Measurements from ENCODE around the gene GNG7.
"Not testable (repeated sequence)": the region's sequence is repeated elsewhere in the genome, so short reads cannot be mapped to it uniquely, and the experiment has no call there.

GNG7 gene

GRCh38 chr19:2548966-2549365 is 153.5 kb downstream of the GNG7 start:
- H3K9me3 ChIP-seq (ENCODE audit: insufficient read depth, low read length, severe bottlenecking): no peaks in the 10 kb centered on the region
- no peak overlapping the region for H3K27ac ChIP-seq (ENCODE audit: low read length)
- no peak for TF ChIP-seq EZH2 (IDR thresholded peaks at IDR 0.05; ENCODE audit: borderline replicate concordance, low read depth, low read length, severe bottlenecking)
- TF ChIP-seq, protein P1, sequence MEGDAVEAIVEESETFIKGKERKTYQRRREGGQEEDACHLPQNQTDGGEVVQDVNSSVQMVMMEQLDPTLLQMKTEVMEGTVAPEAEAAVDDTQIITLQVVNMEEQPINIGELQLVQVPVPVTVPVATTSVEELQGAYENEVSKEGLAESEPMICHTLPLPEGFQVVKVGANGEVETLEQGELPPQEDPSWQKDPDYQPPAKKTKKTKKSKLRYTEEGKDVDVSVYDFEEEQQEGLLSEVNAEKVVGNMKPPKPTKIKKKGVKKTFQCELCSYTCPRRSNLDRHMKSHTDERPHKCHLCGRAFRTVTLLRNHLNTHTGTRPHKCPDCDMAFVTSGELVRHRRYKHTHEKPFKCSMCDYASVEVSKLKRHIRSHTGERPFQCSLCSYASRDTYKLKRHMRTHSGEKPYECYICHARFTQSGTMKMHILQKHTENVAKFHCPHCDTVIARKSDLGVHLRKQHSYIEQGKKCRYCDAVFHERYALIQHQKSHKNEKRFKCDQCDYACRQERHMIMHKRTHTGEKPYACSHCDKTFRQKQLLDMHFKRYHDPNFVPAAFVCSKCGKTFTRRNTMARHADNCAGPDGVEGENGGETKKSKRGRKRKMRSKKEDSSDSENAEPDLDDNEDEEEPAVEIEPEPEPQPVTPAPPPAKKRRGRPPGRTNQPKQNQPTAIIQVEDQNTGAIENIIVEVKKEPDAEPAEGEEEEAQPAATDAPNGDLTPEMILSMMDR (IDR thresholded peaks at IDR 0.05; ENCODE audit: borderline replicate concordance, extremely low read depth, low read length, poor library complexity, severe bottlenecking): no peak
- no peaks in the 10 kb centered on the region for H3K79me2 ChIP-seq (ENCODE audit: insufficient read depth, low read length)
- H3K4me1 ChIP-seq (ENCODE audit: insufficient read depth, low read length): peaks cover 33% of the 10 kb centered on the region
- H3K27me3 ChIP-seq (ENCODE audit: insufficient read depth, low read length, poor library complexity): no peaks in the 10 kb centered on the region
- H2AFZ ChIP-seq (ENCODE audit: low read depth, low read length): no peak overlapping the region
- DNase-seq: no peak
- H3K9ac ChIP-seq (ENCODE audit: low read depth, low read length): no peak overlapping the region
- no peak overlapping the region for H3K4me2 ChIP-seq (ENCODE audit: insufficient read depth, low read length)
- no peaks in the 10 kb centered on the region for H4K20me1 ChIP-seq (ENCODE audit: insufficient read depth, low read length)
- H3K36me3 ChIP-seq (ENCODE audit: insufficient read depth, low read length): no peaks in the 10 kb centered on the region
- no peak overlapping the region for H3K4me3 ChIP-seq (ENCODE audit: low read depth in 1 of 2, low read length in 2 of 2)
- ATAC-seq (ENCODE audit: insufficient read depth, low read depth): no peak

DNA sequence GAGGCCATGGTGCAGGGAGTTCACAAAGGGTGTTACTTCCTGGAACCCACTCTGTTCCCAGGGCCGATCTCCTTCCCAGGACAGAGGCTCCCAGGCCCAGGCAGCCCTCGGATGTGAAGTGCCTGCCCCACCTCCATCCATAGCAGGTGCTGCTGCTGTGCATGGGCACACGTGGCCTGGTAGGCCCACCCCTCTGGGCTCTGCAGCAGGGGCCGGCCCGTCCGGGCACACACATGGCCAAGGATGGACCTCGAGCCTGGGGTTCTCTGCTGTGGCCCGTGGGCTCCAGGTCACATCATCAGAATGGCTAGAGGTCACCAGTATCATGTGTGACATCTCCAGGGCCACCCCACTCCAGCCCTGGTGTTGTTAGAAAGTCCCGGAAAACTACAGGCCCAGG is 154.8 kb downstream of the GNG7 start:
- H3K79me2 ChIP-seq (ENCODE audit: insufficient read depth, low read length): no peaks in the 10 kb centered on the region
- no peak overlapping the region for H3K27ac ChIP-seq (ENCODE audit: low read length)
- H2AFZ ChIP-seq (ENCODE audit: low read depth, low read length): no peak overlapping the region
- no peak overlapping the region for H3K4me2 ChIP-seq (ENCODE audit: insufficient read depth, low read length)
- no peaks in the 10 kb centered on the region for H3K9me3 ChIP-seq (ENCODE audit: insufficient read depth, low read length, severe bottlenecking)
- DNase-seq: no peak
- no peaks in the 10 kb centered on the region for H4K20me1 ChIP-seq (ENCODE audit: insufficient read depth, low read length)
- no peak overlapping the region for H3K4me3 ChIP-seq (ENCODE audit: low read depth in 1 of 2, low read length in 2 of 2)
- ATAC-seq (ENCODE audit: insufficient read depth, low read depth): no peak
- no peak overlapping the region for H3K9ac ChIP-seq (ENCODE audit: low read depth, low read length)
- H3K27me3 ChIP-seq (ENCODE audit: insufficient read depth, low read length, poor library complexity): no peaks in the 10 kb centered on the region
- no peaks in the 10 kb centered on the region for H3K36me3 ChIP-seq (ENCODE audit: insufficient read depth, low read length)
- peaks cover 30% of the 10 kb centered on the region for H3K4me1 ChIP-seq (ENCODE audit: insufficient read depth, low read length)
- TF ChIP-seq, protein P1 (IDR thresholded peaks at IDR 0.05; ENCODE audit: borderline replicate concordance, extremely low read depth, low read length, poor library complexity, severe bottlenecking): no peak
- TF ChIP-seq EZH2 (IDR thresholded peaks at IDR 0.05; ENCODE audit: borderline replicate concordance, low read depth, low read length, severe bottlenecking): no peak

- no peaks in the 10 kb centered on the region for H4K20me1 ChIP-seq (ENCODE audit: insufficient read depth, low read length)
- DNase-seq (no peak), ATAC-seq (ENCODE audit: insufficient read depth, low read depth) (no peak)
- no peak overlapping the region for H3K27ac ChIP-seq (ENCODE audit: low read length)
- TF ChIP-seq EZH2 (IDR thresholded peaks at IDR 0.05; ENCODE audit: borderline replicate concordance, low read depth, low read length, severe bottlenecking): no peak
- H3K4me3 ChIP-seq (ENCODE audit: low read depth in 1 of 2, low read length in 2 of 2): no peak overlapping the region
- no peak overlapping the region for H2AFZ ChIP-seq (ENCODE audit: low read depth, low read length)
- H3K79me2 ChIP-seq (ENCODE audit: insufficient read depth, low read length): no peaks in the 10 kb centered on the region
- H3K4me2 ChIP-seq (ENCODE audit: insufficient read depth, low read length): no peak overlapping the region
- H3K9ac ChIP-seq (ENCODE audit: low read depth, low read length): no peak overlapping the region
- peaks cover 24% of the 10 kb centered on the region for H3K4me1 ChIP-seq (ENCODE audit: insufficient read depth, low read length)
- H3K9me3 ChIP-seq (ENCODE audit: insufficient read depth, low read length, severe bottlenecking): no peaks in the 10 kb centered on the region
- H3K36me3 ChIP-seq (ENCODE audit: insufficient read depth, low read length): no peaks in the 10 kb centered on the region
- no peaks in the 10 kb centered on the region for H3K27me3 ChIP-seq (ENCODE audit: insufficient read depth, low read length, poor library complexity)
Measured at GRCh38 chr19:2547033-2547680, 155.3 kb downstream of the GNG7 start.

GRCh38 chr19:2546128-2547032 is 156.1 kb downstream of the GNG7 start:
- H4K20me1 ChIP-seq (ENCODE audit: insufficient read depth, low read length): no peaks in the 10 kb centered on the region
- no peak overlapping the region for H3K27ac ChIP-seq (ENCODE audit: low read length)
- no peak overlapping the region for H3K4me3 ChIP-seq (ENCODE audit: low read depth in 1 of 2, low read length in 2 of 2)
- H3K9ac ChIP-seq (ENCODE audit: low read depth, low read length): no peak overlapping the region
- no peak for ATAC-seq (ENCODE audit: insufficient read depth, low read depth)
- no peak for DNase-seq
- H3K79me2 ChIP-seq (ENCODE audit: insufficient read depth, low read length): no peaks in the 10 kb centered on the region
- H3K9me3 ChIP-seq (ENCODE audit: insufficient read depth, low read length, severe bottlenecking): no peaks in the 10 kb centered on the region
- no peak for TF ChIP-seq EZH2 (IDR thresholded peaks at IDR 0.05; ENCODE audit: borderline replicate concordance, low read depth, low read length, severe bottlenecking)
- TF ChIP-seq, protein P1 (IDR thresholded peaks at IDR 0.05; ENCODE audit: borderline replicate concordance, extremely low read depth, low read length, poor library complexity, severe bottlenecking): no peak
- no peak overlapping the region for H2AFZ ChIP-seq (ENCODE audit: low read depth, low read length)
- no peaks in the 10 kb centered on the region for H3K27me3 ChIP-seq (ENCODE audit: insufficient read depth, low read length, poor library complexity)
- H3K36me3 ChIP-seq (ENCODE audit: insufficient read depth, low read length): no peaks in the 10 kb centered on the region
- H3K4me1 ChIP-seq (ENCODE audit: insufficient read depth, low read length): peaks cover 19% of the 10 kb centered on the region
- no peak overlapping the region for H3K4me2 ChIP-seq (ENCODE audit: insufficient read depth, low read length)

DNA sequence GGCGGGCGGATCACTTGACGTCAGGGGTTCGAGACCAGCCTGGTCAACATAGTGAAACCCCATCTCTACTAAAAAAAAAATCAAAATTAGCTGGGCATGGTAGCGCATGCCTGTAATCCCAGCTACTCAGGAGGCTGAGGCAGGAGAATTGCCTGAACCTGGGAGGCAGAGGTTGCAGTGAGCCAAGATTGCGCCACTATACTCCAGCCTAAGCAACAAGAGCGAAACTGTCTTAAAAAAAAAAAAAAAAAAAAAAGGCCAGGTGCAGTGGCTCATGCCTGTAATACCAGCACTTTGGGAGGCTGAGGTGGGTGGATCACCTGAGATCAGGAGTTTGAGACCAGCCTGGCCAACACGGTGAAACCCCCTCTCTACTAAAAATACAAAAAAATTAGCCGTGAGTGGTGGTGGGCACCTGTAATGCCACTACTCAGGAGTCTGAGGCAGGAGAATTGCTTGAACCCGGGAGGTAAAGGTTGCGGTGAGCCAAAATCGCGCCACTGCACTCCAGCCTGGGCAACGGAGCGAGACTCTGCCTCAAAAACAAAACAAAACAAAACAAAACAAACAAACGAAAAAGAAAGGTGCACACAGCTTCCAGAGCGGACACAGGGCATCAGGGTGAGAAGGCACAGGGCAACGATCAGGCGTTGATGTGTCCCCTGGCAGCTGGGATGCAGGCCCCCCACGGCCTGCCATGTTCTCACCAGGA is 156.9 kb downstream of the GNG7 start:
- H4K20me1 ChIP-seq (ENCODE audit: insufficient read depth, low read length); H2AFZ ChIP-seq (ENCODE audit: low read depth, low read length); DNase-seq; H3K27me3 ChIP-seq (ENCODE audit: insufficient read depth, low read length, poor library complexity); H3K9me3 ChIP-seq (ENCODE audit: insufficient read depth, low read length, severe bottlenecking); H3K79me2 ChIP-seq (ENCODE audit: insufficient read depth, low read length); H3K27ac ChIP-seq (ENCODE audit: low read length); H3K9ac ChIP-seq (ENCODE audit: low read depth, low read length); H3K36me3 ChIP-seq (ENCODE audit: insufficient read depth, low read length); ATAC-seq (ENCODE audit: insufficient read depth, low read depth); H3K4me2 ChIP-seq (ENCODE audit: insufficient read depth, low read length); H3K4me3 ChIP-seq (ENCODE audit: low read depth in 1 of 2, low read length in 2 of 2): not testable (repeated sequence)
- H3K4me1 ChIP-seq (ENCODE audit: insufficient read depth, low read length): peaks cover 16% of the 10 kb centered on the region
